GM18517 (cell line): ENCODE results near the gene NCBP2.

Experiments used
- ATAC-seq: cut with Tn5 transposase; IDR thresholded peaks from one replicate; pipeline ENCODE4 v1.9.1; 2021; ENCODE audit warnings: mild to moderate bottlenecking, moderate library complexity; ENCODE audit not compliant: unreplicated experiment

The NCBP2 gene

GRCh38 chr3:196942226-196942914, at the start of gene NCBP2:
Gene NCBP2, minus strand, starts transcription at chr3:196942528. Its CDS starts 25 bp downstream, at chr3:196942503.
- ATAC-seq = peak; percentile 77

DNA sequence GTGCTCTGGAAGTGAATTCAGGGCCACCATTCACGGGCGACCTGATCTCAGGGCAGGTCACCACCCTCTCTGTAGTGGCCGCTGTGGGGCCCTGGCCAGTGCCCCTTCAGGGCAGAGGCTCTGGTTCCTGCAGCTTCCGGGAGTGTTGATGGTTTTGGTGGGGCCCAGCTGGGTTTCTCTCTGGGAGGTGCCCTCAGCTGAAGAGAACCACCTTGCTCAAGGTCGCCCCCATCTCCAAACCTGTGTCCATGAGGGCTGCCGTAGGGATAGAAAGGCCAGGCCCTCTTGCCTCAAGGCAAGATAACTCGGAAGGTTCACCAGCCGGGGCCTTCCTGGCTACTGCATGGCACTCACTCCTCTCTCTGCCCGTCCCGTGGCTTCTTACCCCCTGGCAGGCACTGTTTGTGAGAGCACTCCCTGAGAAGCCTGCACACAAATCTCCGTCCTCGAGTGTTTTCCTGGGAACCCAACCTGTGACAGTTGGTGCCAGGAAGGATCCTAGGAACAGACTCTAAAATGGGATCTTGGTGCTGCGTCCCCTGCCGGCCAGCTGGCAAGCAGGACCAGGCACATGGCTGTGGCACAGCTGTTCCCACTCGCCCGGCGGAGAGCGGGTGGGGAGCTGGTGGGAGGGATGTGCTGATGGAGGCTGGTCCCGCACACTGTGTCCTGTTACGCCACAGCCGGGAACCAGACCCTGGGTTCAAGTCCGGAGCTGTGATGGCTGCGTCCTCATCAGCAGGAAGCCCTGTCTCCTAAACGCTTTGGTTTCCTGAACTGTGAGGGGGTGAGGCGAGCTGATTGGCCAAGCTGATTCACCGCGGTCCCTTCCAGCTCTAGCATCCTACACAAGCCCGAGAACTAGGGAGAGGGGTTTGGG, 49.5 kb upstream of the NCBP2 start:
- ATAC-seq = no peak

- no peak for ATAC-seq
These were observed 48.3 kb upstream of the NCBP2 start for GRCh38 chr3:196990601-196991007.

DNA sequence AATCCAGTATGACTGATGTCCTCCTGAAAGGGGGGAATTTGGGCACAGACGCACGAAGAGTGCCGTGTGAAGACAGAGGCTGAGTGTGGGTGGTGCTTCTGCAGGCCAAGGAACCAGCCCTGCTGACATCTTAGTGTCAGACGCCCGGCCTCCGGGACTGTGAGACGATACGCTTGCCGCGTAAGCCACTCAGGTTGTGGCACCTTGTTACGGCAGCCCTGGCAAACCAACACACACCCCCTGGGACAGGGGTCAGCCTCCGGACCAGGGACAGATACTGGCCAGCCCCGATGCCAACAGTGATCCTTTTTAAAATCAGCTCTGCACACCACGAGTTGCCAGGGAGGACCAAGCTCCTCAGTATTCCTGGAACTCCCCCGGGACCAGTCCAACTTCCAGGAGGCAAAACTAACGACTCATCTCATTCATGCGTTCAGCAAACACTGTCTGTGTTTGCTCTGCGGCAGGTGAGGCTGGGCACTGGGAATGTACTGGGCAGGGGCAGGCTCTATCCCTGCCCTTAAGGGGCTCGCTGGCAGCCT, 47.5 kb upstream of the NCBP2 start:
- ATAC-seq = no peak

DNA sequence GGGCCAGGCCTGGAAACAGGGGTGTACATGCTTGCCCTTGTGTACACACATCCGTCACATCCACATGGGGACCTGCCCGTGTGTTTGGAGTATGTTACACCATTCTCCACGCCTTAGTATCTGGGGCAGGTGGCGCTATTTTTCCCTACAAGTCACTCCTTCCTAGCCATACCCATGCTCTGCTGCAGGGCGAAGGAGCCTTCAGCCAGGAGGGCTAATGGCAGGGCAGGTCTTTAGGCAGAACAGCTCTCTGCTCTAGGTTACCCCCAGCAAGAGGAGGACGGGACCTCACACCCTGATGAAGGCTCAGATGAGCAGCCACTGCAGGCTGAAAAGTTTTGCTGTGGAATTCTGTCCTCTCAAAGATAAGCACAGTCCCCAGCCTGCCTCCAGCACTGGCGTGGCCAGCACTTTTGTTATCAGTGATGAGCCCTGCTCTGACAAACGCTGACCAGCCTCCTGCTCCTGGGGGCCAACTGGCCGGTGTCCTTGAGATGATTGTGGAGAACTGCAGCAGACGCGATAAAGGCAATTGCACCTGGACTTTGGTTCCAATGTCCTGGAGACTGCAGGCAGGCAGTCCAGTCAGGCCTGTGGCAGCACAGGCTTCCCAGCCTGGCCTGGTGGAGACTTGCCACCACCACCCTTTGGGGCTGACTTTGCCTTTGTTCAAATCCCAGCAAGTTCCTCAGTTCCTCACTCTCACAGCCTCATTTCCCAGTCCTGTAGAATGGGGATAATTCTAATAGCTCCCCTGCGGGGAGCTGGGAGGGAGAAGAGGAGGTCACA, 46.1 kb upstream of the NCBP2 start:
- ATAC-seq = no peak

GRCh38 chr3:196987022-196987421, 44.7 kb upstream of the NCBP2 start:
- no peak for ATAC-seq

- ATAC-seq = no peak
These were observed 43.9 kb upstream of the NCBP2 start for GRCh38 chr3:196985954-196986885.

- no peak for ATAC-seq
These were observed 43.0 kb upstream of the NCBP2 start for GRCh38 chr3:196985298-196985697.

DNA sequence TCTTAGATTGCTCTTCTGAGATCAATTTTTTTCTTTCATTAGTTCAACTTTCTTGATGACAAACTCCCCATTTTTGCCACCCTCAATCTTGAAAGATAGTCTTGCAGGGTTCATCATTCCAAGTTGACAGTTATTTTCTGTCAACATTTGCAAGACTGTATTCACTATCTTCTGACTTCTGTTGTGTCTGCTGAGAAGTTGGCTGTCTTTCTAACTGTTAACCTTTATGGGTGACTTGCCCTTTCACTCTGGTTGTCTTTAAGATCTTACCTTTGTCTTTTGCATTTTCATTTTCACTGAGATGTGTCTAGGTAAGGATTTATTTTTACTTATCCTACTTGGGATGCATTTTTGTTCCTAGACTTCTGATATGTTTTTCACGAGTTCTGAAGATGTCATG, 40.9 kb upstream of the NCBP2 start:
- ATAC-seq = no peak

DNA sequence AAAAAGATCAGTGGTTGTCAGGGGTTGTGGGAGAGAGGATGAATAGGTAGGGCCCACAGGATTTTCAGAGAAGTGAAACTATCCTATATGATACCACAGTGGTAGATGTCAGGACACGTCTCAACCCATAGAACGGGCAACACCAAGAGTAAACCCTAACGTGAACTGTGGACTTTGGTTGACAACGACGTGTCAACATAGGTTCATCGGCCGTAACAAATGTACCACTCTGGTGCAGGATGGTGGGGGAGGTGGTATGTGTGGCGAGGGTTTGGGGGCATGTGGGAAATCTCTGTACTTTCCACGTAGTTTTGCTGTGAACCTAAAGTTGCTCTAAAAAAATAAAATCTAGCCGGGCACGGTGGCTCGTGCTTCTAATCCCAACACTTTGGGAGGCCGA, 39.3 kb upstream of the NCBP2 start:
- ATAC-seq = no peak

GRCh38 chr3:196979545-196979944, 37.2 kb upstream of the NCBP2 start:
- ATAC-seq = no peak

- no peak for ATAC-seq
These were observed 34.6 kb upstream of the NCBP2 start for GRCh38 chr3:196976941-196977340.

- ATAC-seq = no peak
These were observed 33.0 kb upstream of the NCBP2 start for GRCh38 chr3:196975349-196975748.

DNA sequence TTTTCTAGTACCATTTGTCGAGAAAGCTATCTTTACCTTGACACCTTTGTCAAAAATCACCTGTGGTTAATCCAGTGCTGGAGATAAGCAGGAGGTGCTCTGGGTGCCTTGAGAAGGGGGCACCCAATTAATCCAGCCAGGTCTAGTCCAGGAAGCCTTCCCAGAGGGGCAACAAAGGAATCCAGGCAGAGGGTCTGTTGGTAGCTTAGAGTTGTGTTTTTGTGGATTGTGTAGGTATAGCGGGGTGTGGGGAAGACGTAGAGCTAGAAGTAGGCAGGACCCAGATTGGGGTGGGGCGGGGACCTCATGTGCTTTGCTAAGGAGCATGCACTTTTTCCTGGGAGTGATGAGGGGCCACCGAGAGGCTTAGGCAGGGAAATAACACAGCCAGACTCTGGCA, 32.3 kb upstream of the NCBP2 start:
- no peak for ATAC-seq

- ATAC-seq = no peak
These were observed 28.9 kb upstream of the NCBP2 start for GRCh38 chr3:196971094-196971698.

DNA sequence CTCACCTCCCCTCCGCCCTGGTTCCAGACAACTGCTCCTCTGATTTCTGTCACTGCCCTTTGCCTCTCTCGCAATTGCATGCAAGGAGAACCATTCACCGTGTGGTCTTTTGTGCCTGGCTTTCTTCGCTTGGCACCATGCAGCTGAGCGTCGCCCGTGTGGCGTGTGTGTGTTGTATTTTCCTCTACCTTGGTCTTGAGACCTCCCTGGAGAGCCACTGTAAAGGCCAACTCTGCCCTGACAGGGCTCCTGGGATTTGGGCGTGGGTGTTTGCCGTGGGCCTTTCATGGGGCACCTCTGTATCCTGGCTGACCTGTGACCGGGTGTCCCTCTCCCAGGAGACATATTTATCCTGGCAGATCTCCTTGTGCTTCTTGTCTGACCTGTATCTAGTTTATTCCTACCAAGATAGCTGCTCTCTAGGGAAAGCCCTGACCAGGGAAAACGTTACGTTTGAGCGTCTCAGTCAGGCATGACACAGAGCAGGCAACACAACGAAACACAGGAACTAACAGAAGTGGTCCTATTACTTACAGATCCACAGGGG, 28.3 kb upstream of the NCBP2 start:
- no peak for ATAC-seq

DNA sequence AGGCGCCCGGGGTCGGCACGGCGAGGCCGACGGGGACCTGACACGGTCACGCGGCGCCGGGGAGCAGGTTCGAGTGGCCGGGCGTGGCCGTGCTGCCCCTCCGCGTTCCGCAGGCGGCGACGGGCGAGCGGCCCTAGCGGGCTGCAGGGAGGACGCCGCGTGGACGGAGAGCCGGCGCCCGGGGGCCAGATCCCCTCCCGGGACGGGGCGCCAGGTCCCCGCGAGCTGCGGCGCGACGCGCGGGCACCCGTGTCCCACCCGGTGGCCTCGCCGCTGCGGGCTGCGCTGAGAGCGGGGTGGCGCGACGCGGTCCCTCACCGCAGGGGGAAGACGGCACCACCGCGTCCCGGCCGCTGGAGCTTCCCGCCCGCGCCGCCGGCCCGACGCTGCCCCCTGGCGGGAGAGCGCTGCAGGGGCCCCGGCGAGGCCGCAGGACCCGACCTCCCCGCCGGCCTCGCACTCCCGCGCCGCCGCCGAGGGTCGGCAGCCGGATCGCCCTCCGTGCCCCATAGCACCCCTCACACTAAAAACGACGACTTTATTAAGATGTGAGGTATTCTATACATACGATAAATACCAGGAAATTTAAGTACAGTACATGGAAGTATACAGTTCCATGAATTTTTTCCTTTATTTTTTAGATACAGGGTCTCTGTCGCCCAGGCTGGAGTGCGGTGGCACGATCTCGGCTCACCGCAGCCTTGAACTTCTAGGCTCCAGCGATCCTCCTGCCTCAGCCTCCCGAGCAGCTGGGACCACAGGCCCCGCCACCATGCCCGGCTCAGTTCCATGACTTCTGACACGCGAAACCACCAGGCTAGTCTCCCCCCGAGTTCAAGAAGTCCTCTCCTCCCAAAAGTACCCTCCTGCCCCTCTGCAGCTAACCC, 27.6 kb upstream of the NCBP2 start:
- peak; percentile 47 for ATAC-seq

DNA sequence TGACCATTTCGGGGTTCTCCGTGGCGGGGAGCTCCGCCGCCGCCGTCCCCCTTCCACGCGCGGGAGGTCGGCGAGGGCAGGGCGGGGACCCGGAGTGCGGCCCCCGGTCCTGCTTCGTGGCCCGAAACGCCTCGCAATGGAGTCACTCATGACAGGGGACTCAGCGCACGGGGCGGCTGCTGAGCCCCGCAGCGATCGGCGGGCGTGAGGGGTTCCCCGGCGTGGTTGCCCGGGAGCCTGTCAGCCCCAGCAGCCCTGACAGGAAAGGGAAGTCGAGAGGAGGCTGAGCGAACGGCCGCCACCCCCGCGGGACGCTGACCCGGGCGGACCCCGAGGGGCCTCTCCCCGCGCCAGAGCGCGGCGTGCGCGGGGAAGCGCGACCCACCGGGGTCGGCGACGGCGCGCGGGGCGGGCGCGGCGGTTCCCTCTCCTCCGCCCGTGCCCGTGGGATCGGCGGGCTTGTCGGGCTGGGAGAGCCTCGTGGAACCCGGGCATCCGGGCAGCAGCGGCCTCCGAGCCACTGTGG, 26.9 kb upstream of the NCBP2 start:
- ATAC-seq = peak; percentile 40
